HG02763 (cell line): ENCODE data around the gene GCC2.
"Not testable (repeated sequence)": the region's sequence is repeated elsewhere in the genome, so short reads cannot be mapped to it uniquely, and the experiment has no call there.

Experiments
- ATAC-seq: cut with Tn5 transposase; IDR thresholded peaks from one replicate; pipeline ENCODE4 v1.9.1; 2021; ENCODE audit warnings: mild to moderate bottlenecking, moderate library complexity; ENCODE audit not compliant: unreplicated experiment

Gene GCC2

GRCh38 chr2:108514478-108514877 is 65.5 kb downstream of the GCC2 start:
- ATAC-seq, result not testable (repeated sequence)

- not testable (repeated sequence) for ATAC-seq
Observed at GRCh38 chr2:108524688-108525087, 75.7 kb downstream of the GCC2 start.

DNA sequence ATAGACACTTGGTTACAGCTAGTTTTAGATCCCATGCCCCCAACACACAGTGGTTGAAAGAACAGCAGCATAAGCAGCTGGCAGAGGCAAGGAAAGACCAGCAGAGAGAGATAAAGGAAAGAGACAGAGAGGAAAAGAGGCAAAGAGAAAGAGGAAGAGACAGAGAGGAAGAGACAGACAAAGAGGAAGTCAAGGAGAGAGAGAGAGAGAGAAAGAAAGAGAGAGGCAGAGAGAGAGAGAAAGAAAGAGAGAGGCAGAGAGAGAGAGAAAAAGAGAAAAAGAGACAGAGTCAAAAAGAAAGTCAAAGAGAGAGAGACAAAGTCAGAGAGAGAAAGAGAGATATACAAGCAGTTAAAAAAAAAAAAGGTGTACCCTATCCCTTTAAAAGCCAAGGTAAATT is 76.3 kb downstream of the GCC2 start:
- not testable (repeated sequence) for ATAC-seq

DNA sequence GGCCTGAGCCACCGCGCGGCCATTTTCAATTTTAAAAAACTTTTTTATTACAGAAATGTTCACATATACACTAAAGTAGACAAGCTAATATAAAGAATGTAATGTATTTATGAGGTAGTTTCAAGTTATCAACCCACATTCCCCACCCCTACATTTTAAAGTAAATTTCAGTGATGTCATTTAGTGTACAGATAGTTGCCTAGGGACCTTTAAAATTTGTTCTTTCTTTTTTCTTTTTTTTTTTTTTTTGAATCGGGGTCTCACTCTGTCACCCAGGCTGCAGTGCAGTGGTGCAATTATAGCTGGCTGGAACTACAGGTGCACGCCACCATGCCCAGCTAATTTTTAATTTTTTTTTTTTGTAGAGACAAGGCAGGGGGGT is 82.7 kb downstream of the GCC2 start:
- ATAC-seq, result no peak

GRCh38 chr2:108533832-108534583 is 85.0 kb downstream of the GCC2 start, which contains the start of gene LIMS1:
Gene LIMS1 (plus strand): TSS chr2:108534470. CDS start chr2:108534563, 93 bp downstream.
- ATAC-seq, result peak; percentile 83

GRCh38 chr2:108534584-108535356 is 85.8 kb downstream of the GCC2 start:
- peak; percentile 37 for ATAC-seq

- ATAC-seq, result no peak
Observed at GRCh38 chr2:108535357-108535631, 86.3 kb downstream of the GCC2 start.

DNA sequence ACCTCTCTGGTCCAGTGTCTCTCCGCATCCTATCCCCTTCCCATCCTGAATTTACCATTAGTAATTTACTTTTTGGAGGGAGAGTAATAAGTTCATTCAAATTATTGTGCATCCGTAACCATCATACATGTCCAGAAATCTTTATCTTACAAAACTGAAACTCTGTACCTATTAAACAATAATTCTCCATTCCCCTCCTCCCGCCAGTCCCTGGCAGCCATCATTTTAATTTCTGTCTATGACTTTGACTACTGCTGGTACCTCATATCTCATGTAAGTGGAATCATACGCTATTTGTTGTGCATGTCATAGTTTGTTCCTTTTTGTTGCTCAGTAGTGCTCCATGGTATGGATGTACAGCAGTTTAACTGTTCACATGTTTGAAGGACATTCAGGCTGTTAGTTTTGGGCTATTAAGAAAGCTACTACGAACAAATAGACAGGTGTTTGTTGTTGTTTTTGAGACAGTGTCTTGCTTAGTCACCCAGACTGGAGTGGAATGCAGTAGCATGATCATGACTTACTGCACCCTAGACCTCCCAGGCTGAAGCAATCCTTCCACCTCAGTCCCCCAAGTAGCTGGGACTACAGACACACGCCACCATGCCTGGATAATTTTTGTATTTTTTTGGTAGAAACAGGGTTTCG is 87.3 kb downstream of the GCC2 start:
- ATAC-seq, result no peak

- no peak for ATAC-seq
Observed at GRCh38 chr2:108536911-108537310, 87.9 kb downstream of the GCC2 start.

- no peak for ATAC-seq
Observed at GRCh38 chr2:108538000-108538625, 89.1 kb downstream of the GCC2 start.

DNA sequence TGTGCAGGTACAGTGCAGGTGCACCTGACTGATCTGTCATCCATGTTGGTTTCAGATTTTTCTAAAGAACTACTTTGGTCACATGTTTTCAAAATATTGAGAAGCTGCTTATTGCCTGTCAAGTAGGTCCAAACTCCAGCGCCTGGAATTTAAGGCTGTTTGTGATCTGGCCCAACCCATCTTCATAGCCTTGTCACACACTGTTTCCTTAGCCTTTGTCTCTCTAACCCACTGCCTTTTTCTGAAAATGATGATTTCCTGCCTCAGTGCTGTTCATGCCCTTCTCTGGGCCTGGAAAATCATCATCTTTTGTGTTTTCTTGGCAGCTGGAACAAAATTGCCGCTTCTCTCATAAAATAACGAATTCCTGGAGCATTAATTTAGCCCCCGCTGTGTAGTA is 92.4 kb downstream of the GCC2 start:
- no peak for ATAC-seq

DNA sequence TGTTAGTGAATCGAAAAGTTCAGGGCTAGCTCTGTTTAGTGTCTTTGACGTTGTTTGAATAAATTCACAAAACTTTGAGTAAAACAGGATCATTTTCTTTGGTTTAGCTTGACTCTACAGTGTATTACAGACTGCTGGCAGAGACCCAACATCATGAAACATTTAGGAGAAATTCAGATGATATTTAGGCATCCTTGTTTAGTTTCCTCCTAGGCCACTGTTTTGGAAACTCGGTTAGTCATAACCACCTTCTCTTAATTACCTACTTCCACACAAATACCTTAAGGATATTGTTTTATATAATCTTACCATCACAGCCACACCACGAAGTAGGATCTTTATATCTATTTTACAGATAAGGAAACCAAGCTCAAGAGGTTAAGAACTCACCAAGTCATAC is 93.1 kb downstream of the GCC2 start:
- no peak for ATAC-seq

GRCh38 chr2:108547606-108548005 is 98.6 kb downstream of the GCC2 start:
- ATAC-seq, result no peak

DNA sequence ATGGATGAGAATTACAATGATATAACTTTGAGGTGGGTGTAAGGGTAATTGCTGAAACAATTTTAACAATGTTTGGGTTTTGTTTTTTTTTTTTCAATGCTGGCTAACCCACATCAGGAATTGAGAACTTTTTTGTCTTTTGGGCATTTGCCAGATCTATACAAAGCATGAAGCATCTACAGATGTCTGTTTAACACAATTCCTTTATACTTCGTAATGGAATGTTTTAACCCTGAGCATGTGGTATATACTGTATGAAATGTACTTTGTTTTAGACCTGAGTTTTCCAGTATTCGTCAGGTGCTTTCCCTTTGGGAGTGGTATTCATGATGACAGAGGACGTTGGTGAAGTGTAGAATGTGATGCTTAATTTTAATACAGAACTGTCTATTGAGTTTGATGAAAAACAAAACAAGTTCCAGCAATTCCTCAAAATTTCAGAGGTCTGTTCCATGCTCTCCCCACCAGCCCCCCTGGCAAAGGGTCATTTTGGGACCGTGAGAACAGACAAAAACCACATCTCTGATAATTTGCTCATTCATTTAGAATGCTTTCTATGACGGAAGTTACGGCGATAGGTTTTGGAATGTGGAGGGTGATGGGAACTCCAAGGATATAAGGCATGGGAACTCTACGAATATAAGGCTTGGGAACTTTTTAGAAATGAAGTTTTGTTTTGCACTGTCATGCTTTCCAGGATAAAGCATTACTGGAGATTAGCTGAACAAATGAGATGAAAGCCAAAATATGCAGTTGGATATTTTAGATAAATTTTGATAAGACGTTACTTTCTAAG is 99.4 kb downstream of the GCC2 start:
- ATAC-seq, result no peak

- ATAC-seq, result no peak
Observed at GRCh38 chr2:108552566-108552965, 103.6 kb downstream of the GCC2 start.

DNA sequence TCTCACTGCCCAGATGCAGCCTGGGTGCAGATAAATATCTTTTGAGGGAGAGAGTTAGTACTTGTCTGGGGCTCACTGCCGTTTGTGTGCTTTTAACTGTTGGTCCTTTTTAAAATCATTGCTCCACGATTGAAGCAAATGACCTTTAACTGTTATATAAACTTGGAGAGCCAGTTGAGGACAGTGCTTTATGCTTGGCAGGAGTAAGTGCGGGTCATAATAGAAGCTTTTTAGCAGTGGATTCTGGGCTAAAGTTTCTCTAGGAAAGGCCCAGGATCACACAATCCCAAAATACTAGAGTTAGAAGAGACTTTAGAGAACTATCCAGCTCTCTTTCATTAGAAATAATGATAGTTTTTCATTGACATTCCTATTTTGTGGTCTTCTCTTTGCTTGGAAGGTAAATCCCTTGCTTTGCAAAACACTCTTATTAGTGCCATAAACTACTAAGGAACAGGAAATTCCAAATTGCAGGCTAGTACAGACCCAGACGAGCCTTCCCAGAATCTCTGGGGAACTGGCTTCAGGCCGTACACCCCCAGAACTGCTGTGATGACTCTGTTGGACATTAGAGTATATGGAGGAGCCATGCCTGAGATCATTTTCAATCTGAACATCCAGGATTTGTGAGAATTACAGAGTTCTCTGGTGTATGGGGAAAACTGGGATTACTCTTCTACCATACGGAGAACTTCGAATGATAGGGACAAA is 104.4 kb downstream of the GCC2 start:
- ATAC-seq, result no peak

DNA sequence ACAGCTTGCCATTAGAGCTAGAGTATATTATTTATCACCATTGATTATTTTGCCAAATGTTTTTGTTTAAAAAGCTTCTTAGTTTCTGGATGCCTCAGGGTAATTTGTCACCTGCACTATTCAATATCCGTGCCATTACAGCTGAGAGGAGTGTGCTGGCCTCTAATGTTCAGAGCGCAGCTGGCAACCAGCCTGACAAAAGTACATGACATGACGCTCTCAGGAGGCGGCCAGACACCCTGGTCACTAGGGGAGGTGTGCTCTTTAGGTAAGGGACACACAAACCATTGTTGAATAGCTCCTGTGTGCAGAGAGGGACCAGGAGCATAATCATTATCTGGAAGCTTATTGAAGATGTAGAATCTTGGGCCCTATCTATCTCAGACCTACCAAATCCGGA is 105.5 kb downstream of the GCC2 start:
- ATAC-seq, result no peak

DNA sequence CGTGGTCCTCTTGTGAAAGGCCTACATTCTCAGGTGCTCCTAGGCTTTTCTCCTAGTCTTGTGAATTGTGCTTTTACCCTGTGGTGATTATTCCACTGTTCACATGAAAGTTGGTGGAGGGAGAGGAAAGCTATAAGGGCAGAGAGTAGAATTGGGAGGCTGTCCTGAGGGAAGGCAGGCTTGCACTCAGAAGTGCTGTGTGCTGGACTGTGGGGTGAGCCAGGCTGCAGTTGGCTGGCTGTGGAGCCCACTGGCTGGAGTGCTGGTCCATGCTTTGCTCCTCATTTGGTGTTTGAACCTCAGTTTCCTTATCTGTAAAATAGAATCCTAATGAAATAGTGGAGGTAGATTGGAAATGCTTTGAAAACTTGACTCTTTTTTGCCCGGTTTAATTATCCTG is 106.6 kb downstream of the GCC2 start:
- no peak for ATAC-seq

DNA sequence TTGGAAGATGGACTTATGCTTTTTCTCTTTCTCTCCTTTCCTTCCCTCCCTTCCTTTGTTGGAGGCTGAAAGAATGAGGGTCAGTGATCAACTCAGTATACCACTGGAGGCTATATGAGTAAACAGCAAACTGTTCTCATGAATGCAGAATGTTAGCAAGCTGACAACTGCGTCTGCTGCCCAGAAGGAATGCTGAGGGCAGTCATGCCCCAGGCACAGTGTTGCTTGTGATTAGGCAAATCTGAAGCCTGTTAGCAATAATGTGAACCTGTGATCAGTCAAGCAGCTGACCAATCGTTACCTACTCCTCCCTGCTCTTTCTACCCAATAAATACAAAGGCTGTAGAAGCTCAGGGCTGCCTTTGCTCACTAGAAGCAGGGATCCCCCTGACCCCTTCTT is 107.6 kb downstream of the GCC2 start:
- not testable (repeated sequence) for ATAC-seq
